Lower lobe of right lung (tissue), 2 donors: ENCODE data around the gene PTPRN2. TPM values are rescaled to one million over a fixed set of nuclear protein-coding genes. Genes with fewer than 3 reads are reported as not detected.

Experiments
- ATAC-seq, 2 donors: fragments of 200-7000 bp; cut with Tn5 transposase; one replicate each; pipeline ENCODE4 v1.9.1; 2020 to 2022; ENCODE audit warnings: mild to moderate bottlenecking in 2 of 2, moderate library complexity in 2 of 2
- DNase-seq: peaks from one replicate; pipeline ENCODE4 v3.0.0-alpha.2; 2020
- H3K27ac ChIP-seq: fragments of 200-600 bp; one replicate; pipeline ENCODE4 v1.8.0; 2022
- H3K27me3 ChIP-seq: fragments of 200-600 bp; one replicate; pipeline ENCODE4 v1.8.0; 2022; ENCODE audit warnings: low read depth
- H3K36me3 ChIP-seq: fragments of 200-600 bp; one replicate; pipeline ENCODE4 v1.8.0; 2022; ENCODE audit warnings: mild to moderate bottlenecking
- H3K4me1 ChIP-seq: fragments of 200-600 bp; one replicate; pipeline ENCODE4 v1.8.0; 2022
- H3K4me3 ChIP-seq: fragments of 200-600 bp; one replicate; pipeline ENCODE4 v1.8.0; 2022; ENCODE audit warnings: mild to moderate bottlenecking
- H3K9me3 ChIP-seq: fragments of 200-600 bp; one replicate; pipeline ENCODE4 v1.8.0; 2022
- CTCF ChIP-seq: fragments of 200-600 bp; IDR thresholded peaks from one replicate; pipeline ENCODE4 v1.8.0; 2022; ENCODE audit warnings: antibody characterized with exemption, mild to moderate bottlenecking
- intact Hi-C: fragments of 100-400 bp; cut with DNase I; formaldehyde crosslinking; loops from one replicate; pipeline ENCODE4 v1.11.0; 2022
- total RNA-seq: library from RNA; stranded (reverse); fragmentation: NEBNext Ultra II Directional; extraction: Animal tissue kit (Norgen Biotek cat#: 25700); gene quantifications from one replicate; pipeline ENCODE4 v1.2.1, GENCODE V29; 2021
- donor health status: DM: no; HTN: yes; CAD: no; lungs with severe emphysema.

Gene PTPRN2
- total RNA-seq, 1 donor from 2014 or later: 6.8 TPM

- TF ChIP-seq CTCF: no peak
- no peak overlapping the region for H3K27ac ChIP-seq
- H3K4me3 ChIP-seq: no peak overlapping the region
- ATAC-seq: no peak
- H3K27me3 ChIP-seq: no peaks in the 10 kb centered on the region
- peak; percentile 29 for DNase-seq
- no peaks in the 10 kb centered on the region for H3K4me1 ChIP-seq
- H3K36me3 ChIP-seq: peaks cover 4% of the 10 kb centered on the region
- no peaks in the 10 kb centered on the region for H3K9me3 ChIP-seq
- intact Hi-C loops: no loop called here
Observed at GRCh38 chr7:157545681-157546060, 1042.0 kb downstream of the PTPRN2 start.

- intact Hi-C loops: no loop called here
Observed at GRCh38 chr7:157544980-157545680, 1042.5 kb downstream of the PTPRN2 start.

DNA sequence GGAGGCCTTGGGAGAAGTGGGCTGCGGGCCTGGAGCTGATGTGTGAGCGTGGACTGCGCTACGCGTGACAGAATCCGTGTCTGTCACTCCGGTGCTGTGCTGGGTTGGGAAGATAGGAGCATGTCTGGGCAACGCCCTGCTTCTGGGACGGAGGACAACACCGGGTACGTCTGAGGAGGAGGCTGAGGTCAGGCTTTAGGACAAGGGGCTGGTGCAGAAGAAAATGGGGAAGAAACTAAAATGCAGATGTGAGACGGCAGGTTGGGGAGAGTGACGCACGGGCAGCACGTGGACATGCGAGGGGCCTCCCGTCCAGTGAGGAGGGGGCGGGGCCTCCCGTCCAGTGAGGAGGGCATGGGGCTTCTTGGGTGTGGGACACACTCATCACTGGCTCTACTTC, 1043.4 kb downstream of the PTPRN2 start:
- H3K27me3 ChIP-seq: no peaks in the 10 kb centered on the region
- no peaks in the 10 kb centered on the region for H3K9me3 ChIP-seq
- H3K36me3 ChIP-seq: peaks cover 4% of the 10 kb centered on the region
- intact Hi-C loops: no loop called here
- no peak overlapping the region for H3K4me3 ChIP-seq
- peak; percentile 39 for DNase-seq
- H3K4me1 ChIP-seq: no peaks in the 10 kb centered on the region
- TF ChIP-seq CTCF: no peak
- H3K27ac ChIP-seq: no peak overlapping the region
- no peak for ATAC-seq

More at GRCh38 chr7:157544980-157545680, 1042.5 kb downstream of the PTPRN2 start:
- ATAC-seq (peak in 1 of 2 donors; percentile 40), DNase-seq (peak; percentile 23)
- Histone ChIP-seq H3K4me1 (no peaks in the 10 kb centered on the region), H3K27me3 (no peaks in the 10 kb centered on the region), H3K9me3 (no peaks in the 10 kb centered on the region), H3K4me3 (no peak overlapping the region), H3K27ac (no peak overlapping the region), H3K36me3 (peaks cover 4% of the 10 kb centered on the region)
- no peak for TF ChIP-seq CTCF

GRCh38 chr7:157543791-157544190, 1043.8 kb downstream of the PTPRN2 start:
- no peaks in the 10 kb centered on the region for H3K4me1 ChIP-seq
- intact Hi-C loops: no loop called here
- TF ChIP-seq CTCF: no peak
- H3K27me3 ChIP-seq: no peaks in the 10 kb centered on the region
- H3K4me3 ChIP-seq: no peak overlapping the region
- no peak for ATAC-seq
- peaks cover 4% of the 10 kb centered on the region for H3K36me3 ChIP-seq
- no peak overlapping the region for H3K27ac ChIP-seq
- no peak for DNase-seq
- H3K9me3 ChIP-seq: no peaks in the 10 kb centered on the region

DNA sequence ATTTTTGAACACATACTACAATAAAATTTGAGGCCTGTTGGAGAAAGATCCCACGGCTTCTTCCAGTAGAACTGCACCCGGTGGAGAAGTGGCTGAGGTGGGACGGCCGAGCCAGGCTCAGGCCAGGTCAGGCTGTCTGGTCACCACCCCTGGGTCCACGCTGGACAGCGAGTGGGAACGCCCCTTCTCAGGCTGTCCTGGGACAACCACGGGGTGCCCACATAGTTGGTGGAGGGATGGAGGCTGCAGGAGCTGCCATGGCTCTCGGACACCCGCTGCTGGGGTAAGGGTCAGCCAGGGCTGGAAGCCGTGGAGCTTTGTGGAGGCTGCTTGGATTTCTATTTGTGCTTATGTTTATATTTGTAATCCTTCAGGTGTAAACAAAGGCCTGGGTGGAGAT, 1044.3 kb downstream of the PTPRN2 start:
- H3K4me1 ChIP-seq: no peaks in the 10 kb centered on the region
- no peaks in the 10 kb centered on the region for H3K9me3 ChIP-seq
- H3K27me3 ChIP-seq: no peaks in the 10 kb centered on the region
- no peak for TF ChIP-seq CTCF
- H3K36me3 ChIP-seq: peaks cover 2% of the 10 kb centered on the region
- no peak overlapping the region for H3K4me3 ChIP-seq
- DNase-seq: peak; percentile 40
- ATAC-seq: no peak
- no peak overlapping the region for H3K27ac ChIP-seq
- intact Hi-C loops: no loop called here
